SW 1271 (cell line): ENCODE data around the gene CEACAM19.
"Not testable (repeated sequence)": the region's sequence is repeated elsewhere in the genome, so short reads cannot be mapped to it uniquely, and the experiment has no call there.

Source experiments
- DNase-seq, 2 experiments: peaks; one replicate each; lab custom pipeline; 2025; lab: John Stamatoyannopoulos, UW

Gene CEACAM19

GRCh38 chr19:44675521-44675920, 4.2 kb downstream of the CEACAM19 start:
- no peak for DNase-seq

- no peak for DNase-seq
Observed at GRCh38 chr19:44677019-44677811, 5.9 kb downstream of the CEACAM19 start.

- DNase-seq, result no peak
Observed at GRCh38 chr19:44680536-44680935, 9.3 kb downstream of the CEACAM19 start.

GRCh38 chr19:44681992-44682790, 10.9 kb downstream of the CEACAM19 start:
- no peak for DNase-seq

GRCh38 chr19:44682807-44683206, 11.5 kb downstream of the CEACAM19 start:
- DNase-seq, result no peak

GRCh38 chr19:44683434-44684210, 12.3 kb downstream of the CEACAM19 start:
- DNase-seq, result no peak

- not testable (repeated sequence) for DNase-seq
Observed at GRCh38 chr19:44684396-44684795, 13.1 kb downstream of the CEACAM19 start.

- peak; percentile 70 to 84 for DNase-seq
Observed at GRCh38 chr19:44684892-44685863, 13.9 kb downstream of the CEACAM19 start.

GRCh38 chr19:44685877-44686276, 14.6 kb downstream of the CEACAM19 start:
- no peak for DNase-seq

- no peak for DNase-seq
Observed at GRCh38 chr19:44686896-44687295, 15.6 kb downstream of the CEACAM19 start.

- no peak for DNase-seq
Observed at GRCh38 chr19:44687888-44688287, 16.6 kb downstream of the CEACAM19 start.

GRCh38 chr19:44689290-44690130, 18.2 kb downstream of the CEACAM19 start:
- DNase-seq, result peak in 1 of 2 experiments; percentile 42

- no peak for DNase-seq
Observed at GRCh38 chr19:44690131-44690440, 18.8 kb downstream of the CEACAM19 start.

GRCh38 chr19:44692379-44692721, 21.1 kb downstream of the CEACAM19 start:
- no peak for DNase-seq

GRCh38 chr19:44694184-44694579, 22.9 kb downstream of the CEACAM19 start:
- DNase-seq, result no peak

GRCh38 chr19:44696939-44697669, 25.8 kb downstream of the CEACAM19 start:
- no peak for DNase-seq

GRCh38 chr19:44697670-44698034, 26.4 kb downstream of the CEACAM19 start:
- DNase-seq, result no peak

GRCh38 chr19:44698492-44699201, 27.4 kb downstream of the CEACAM19 start, which contains the start of gene CEACAM16:
Gene CEACAM16 (plus strand): TSS chr19:44699151. CDS start chr19:44701457, 2,306 bp downstream.
- DNase-seq, result no peak

- no peak for DNase-seq
Observed at GRCh38 chr19:44700547-44700946, 29.3 kb downstream of the CEACAM19 start.
